Colonic mucosa (tissue), 4 donors: ENCODE data around the gene IL6ST. TPM values are rescaled to one million over a fixed set of nuclear protein-coding genes. Genes with fewer than 3 reads are reported as not detected.

ENCODE experiments used
- DNase-seq: peaks from one replicate; pipeline ENCODE4 v3.0.0-alpha.2; 2020
- H3K27ac ChIP-seq: fragments of 200-600 bp; one replicate; pipeline ENCODE4 v1.8.0; 2021
- H3K27me3 ChIP-seq: fragments of 200-600 bp; one replicate; pipeline ENCODE4 v1.8.0; 2021
- H3K36me3 ChIP-seq: fragments of 200-600 bp; one replicate; pipeline ENCODE4 v1.8.0; 2021
- H3K4me1 ChIP-seq: fragments of 200-600 bp; one replicate; pipeline ENCODE4 v1.8.0; 2021; ENCODE audit warnings: mild to moderate bottlenecking
- H3K4me3 ChIP-seq: fragments of 200-600 bp; one replicate; pipeline ENCODE4 v1.8.0; 2021
- H3K9ac ChIP-seq, 2 donors: one replicate each; pipeline ENCODE4 v1.7.0; 2013; ENCODE audit warnings: control low read depth in 2 of 2, low read depth in 2 of 2, low read length in 2 of 2
- H3K9me3 ChIP-seq: fragments of 200-600 bp; one replicate; pipeline ENCODE4 v1.8.0; 2021
- CTCF ChIP-seq: fragments of 200-600 bp; IDR thresholded peaks from one replicate; pipeline ENCODE4 v1.8.0; 2022; ENCODE audit warnings: antibody characterized with exemption, mild to moderate bottlenecking
- intact Hi-C: fragments of 100-400 bp; cut with DNase I; formaldehyde crosslinking; loops from one replicate; pipeline ENCODE4 v1.14.1; 2022
- total RNA-seq, 2 donors: library from RNA; stranded (reverse); fragmentation: NEBNext Ultra II Directional in 1 of 2; extraction: Animal tissue kit (Norgen Biotek cat#: 25700) in 1 of 2; gene quantifications; one replicate each; pipeline ENCODE4 v1.2.1, GENCODE V29; 2021
- donor health status: healthy.
- donor health status: DM: no; HTN: no; CAD: no.
- donor health status: DM: no; HTN: no; CAD: no.

IL6ST gene
- total RNA-seq, 2 donors from 2014 or later, result 69.9 to 118 TPM

GRCh38 chr5:55915783-55916182 is 79.0 kb downstream of the IL6ST start:
- H3K27ac ChIP-seq, result no peak overlapping the region
- no peaks in the 10 kb centered on the region for H3K9me3 ChIP-seq
- no peaks in the 10 kb centered on the region for H3K27me3 ChIP-seq
- TF ChIP-seq CTCF, result no peak
- H3K4me3 ChIP-seq, result no peak overlapping the region
- no peaks in the 10 kb centered on the region for H3K36me3 ChIP-seq
- DNase-seq, result peak; percentile 2
- no peaks in the 10 kb centered on the region for H3K4me1 ChIP-seq
- H3K9ac ChIP-seq, result no peak overlapping the region
- intact Hi-C loops, result no loop called here

GRCh38 chr5:55914971-55915370 is 79.8 kb downstream of the IL6ST start:
- H3K36me3 ChIP-seq, result no peaks in the 10 kb centered on the region
- H3K9ac ChIP-seq, result no peak overlapping the region
- intact Hi-C loops, result no loop called here
- no peak overlapping the region for H3K27ac ChIP-seq
- no peaks in the 10 kb centered on the region for H3K27me3 ChIP-seq
- no peak for TF ChIP-seq CTCF
- H3K4me3 ChIP-seq, result no peak overlapping the region
- no peaks in the 10 kb centered on the region for H3K9me3 ChIP-seq
- DNase-seq, result peak; percentile 2
- H3K4me1 ChIP-seq, result no peaks in the 10 kb centered on the region

- no peaks in the 10 kb centered on the region for H3K27me3 ChIP-seq
- no peaks in the 10 kb centered on the region for H3K9me3 ChIP-seq
- no peaks in the 10 kb centered on the region for H3K36me3 ChIP-seq
- no peaks in the 10 kb centered on the region for H3K4me1 ChIP-seq
- H3K4me3 ChIP-seq, result no peak overlapping the region
- DNase-seq, result no peak
- intact Hi-C loops, result no loop called here
- TF ChIP-seq CTCF, result no peak
- no peak overlapping the region for H3K9ac ChIP-seq
- no peak overlapping the region for H3K27ac ChIP-seq
These were observed 81.0 kb downstream of the IL6ST start for GRCh38 chr5:55913466-55914413.

- H3K36me3 ChIP-seq, result no peaks in the 10 kb centered on the region
- no peaks in the 10 kb centered on the region for H3K4me1 ChIP-seq
- DNase-seq, result no peak
- H3K4me3 ChIP-seq, result no peak overlapping the region
- H3K9me3 ChIP-seq, result no peaks in the 10 kb centered on the region
- TF ChIP-seq CTCF, result no peak
- intact Hi-C loops, result no loop called here
- no peak overlapping the region for H3K9ac ChIP-seq
- H3K27ac ChIP-seq, result no peak overlapping the region
- H3K27me3 ChIP-seq, result no peaks in the 10 kb centered on the region
These were observed 82.7 kb downstream of the IL6ST start for GRCh38 chr5:55911784-55912653.

- no peak for DNase-seq
- intact Hi-C loops, result no loop called here
- Histone ChIP-seq H3K36me3 (no peaks in the 10 kb centered on the region), H3K27me3 (no peaks in the 10 kb centered on the region), H3K4me1 (no peaks in the 10 kb centered on the region), H3K4me3 (no peak overlapping the region), H3K9me3 (no peaks in the 10 kb centered on the region), H3K27ac (no peak overlapping the region), H3K9ac (no peak overlapping the region)
- TF ChIP-seq CTCF, result no peak
These were observed 86.0 kb downstream of the IL6ST start for GRCh38 chr5:55908804-55909203.
